Keratinocyte (primary cell): ENCODE results near the gene BCL2L1. TPM values are rescaled to one million over a fixed set of nuclear protein-coding genes. Genes with fewer than 3 reads are reported as not detected.

ENCODE experiments used
- DNase-seq: peaks from one replicate; pipeline ENCODE4 v3.0.0-alpha.2; 2011; ENCODE audit warnings: low read depth, missing footprints, low spot score
- FAIRE-seq: peaks from 2 replicates; lab custom pipeline; 2011; peaks lifted over from hg19 to GRCh38; lab: Jason Lieb, UNC
- H2AFZ ChIP-seq: 2 replicates; pipeline ENCODE4 v1.6.0; 2012; ENCODE audit warnings: low read length, control low read depth, inconsistent platforms; ENCODE audit not compliant: control insufficient read depth
- H3K27ac ChIP-seq: 2 replicates; pipeline ENCODE4 v1.5.1; 2011; ENCODE audit warnings: low read length; ENCODE audit not compliant: control insufficient read depth, insufficient read depth
- H3K27me3 ChIP-seq: 3 replicates; pipeline ENCODE4 v1.6.0; 2011; ENCODE audit warnings: low read length; ENCODE audit not compliant: control insufficient read depth, insufficient read depth; ENCODE audit errors: extremely low read depth
- H3K36me3 ChIP-seq, 2 experiments: 2 replicates in 1 of 2; 3 replicates in 1 of 2; pipeline ENCODE4 v1.5.1; 2011; ENCODE audit warnings: low read length in 2 of 2, mild to moderate bottlenecking in 1 of 2; ENCODE audit not compliant: control insufficient read depth in 2 of 2, insufficient read depth in 2 of 2; ENCODE audit errors: extremely low read depth in 1 of 2
- H3K4me1 ChIP-seq: 3 replicates; pipeline ENCODE4 v1.5.1; 2011; ENCODE audit warnings: low read length; ENCODE audit not compliant: control insufficient read depth, insufficient read depth; ENCODE audit errors: extremely low read depth
- H3K4me2 ChIP-seq: 3 replicates; pipeline ENCODE4 v1.6.0; 2011; ENCODE audit warnings: low read depth, low read length; ENCODE audit not compliant: control insufficient read depth, insufficient read depth; ENCODE audit errors: extremely low read depth
- H3K4me3 ChIP-seq, 3 experiments: fragments of 200-600 bp in 1 of 3; sonication (generic) in 1 of 3; 2 replicates in 2 of 3; 3 replicates in 1 of 3; pipeline ENCODE4 v1.5.1; 2011 to 2016; ENCODE audit warnings: low read length in 3 of 3, mild to moderate bottlenecking in 3 of 3, control low read depth in 2 of 3, inconsistent platforms in 1 of 3, low read depth in 1 of 3, mixed read lengths in 1 of 3, mixed run types in 1 of 3, moderate library complexity in 1 of 3; ENCODE audit not compliant: control insufficient read depth in 2 of 3, insufficient read depth in 2 of 3; ENCODE audit errors: extremely low read depth in 1 of 3
- H3K79me2 ChIP-seq: 2 replicates; pipeline ENCODE4 v1.6.0; 2012; ENCODE audit warnings: low read length; ENCODE audit not compliant: control insufficient read depth, insufficient read depth
- H3K9ac ChIP-seq: 3 replicates; pipeline ENCODE4 v1.6.0; 2011; ENCODE audit warnings: low read length; ENCODE audit not compliant: control insufficient read depth, insufficient read depth; ENCODE audit errors: extremely low read depth
- H3K9me1 ChIP-seq: 3 replicates; pipeline ENCODE4 v1.6.0; 2011; ENCODE audit warnings: low read length; ENCODE audit not compliant: control insufficient read depth, insufficient read depth; ENCODE audit errors: extremely low read depth
- H3K9me3 ChIP-seq: 2 replicates; pipeline ENCODE4 v1.5.1; 2012; ENCODE audit warnings: low read depth, low read length; ENCODE audit not compliant: control insufficient read depth
- H4K20me1 ChIP-seq: 3 replicates; pipeline ENCODE4 v1.6.0; 2011; ENCODE audit warnings: low read length; ENCODE audit not compliant: control insufficient read depth, insufficient read depth; ENCODE audit errors: extremely low read depth
- EZH2 ChIP-seq: IDR thresholded peaks from one replicate; pipeline ENCODE4 v1.6.1; 2012; ENCODE audit warnings: inconsistent platforms, mild to moderate bottlenecking, low read length, moderate library complexity
- dilution Hi-C: fragments of 300-500 bp; cut with MboI; formaldehyde crosslinking; loops from one replicate; pipeline ENCODE4 v1.7.0; 2020; ENCODE audit warnings: low sequenced_read_pairs; ENCODE audit not compliant: extremely low pct_ligation_motif_present
- polyA plus RNA-seq, 5 experiments: library from polyadenylated mRNA; depleted of rRNA in 3 of 5; stranded (reverse) in 3 of 5; stranded (forward) in 1 of 5; unstranded in 1 of 5; fragments of >200 nt; gene quantifications; 1 replicate in 1 of 5; 2 replicates in 3 of 5; 3 replicates in 1 of 5; pipeline versions ENCODE4 v1.2.1 to v1.2.3, GENCODE V29; 2011 to 2012; ENCODE audit warnings: missing spikeins in 2 of 5, low read depth in 1 of 5, low replicate concordance in 1 of 5
- TF ChIP-seq, protein P1 (sequence below), 3 experiments: IDR thresholded peaks in 1 of 3; conservative IDR thresholded peaks in 1 of 3; optimal IDR thresholded peaks in 1 of 3; 2 replicates in 2 of 3; 3 replicates in 1 of 3; pipeline versions ENCODE3 to v1.5.1; 2011; ENCODE audit warnings: low read length in 3 of 3, mild to moderate bottlenecking in 3 of 3, moderate library complexity in 2 of 3, control low read depth in 1 of 3, inconsistent platforms in 1 of 3; ENCODE audit not compliant: insufficient read depth in 2 of 3; ENCODE audit errors: extremely low read depth in 1 of 3

BCL2L1 gene
- polyA plus RNA-seq, 1 donor (not counting 4 experiments of a cell fraction or from before 2014, with no cell fraction given), result 109 TPM

DNA sequence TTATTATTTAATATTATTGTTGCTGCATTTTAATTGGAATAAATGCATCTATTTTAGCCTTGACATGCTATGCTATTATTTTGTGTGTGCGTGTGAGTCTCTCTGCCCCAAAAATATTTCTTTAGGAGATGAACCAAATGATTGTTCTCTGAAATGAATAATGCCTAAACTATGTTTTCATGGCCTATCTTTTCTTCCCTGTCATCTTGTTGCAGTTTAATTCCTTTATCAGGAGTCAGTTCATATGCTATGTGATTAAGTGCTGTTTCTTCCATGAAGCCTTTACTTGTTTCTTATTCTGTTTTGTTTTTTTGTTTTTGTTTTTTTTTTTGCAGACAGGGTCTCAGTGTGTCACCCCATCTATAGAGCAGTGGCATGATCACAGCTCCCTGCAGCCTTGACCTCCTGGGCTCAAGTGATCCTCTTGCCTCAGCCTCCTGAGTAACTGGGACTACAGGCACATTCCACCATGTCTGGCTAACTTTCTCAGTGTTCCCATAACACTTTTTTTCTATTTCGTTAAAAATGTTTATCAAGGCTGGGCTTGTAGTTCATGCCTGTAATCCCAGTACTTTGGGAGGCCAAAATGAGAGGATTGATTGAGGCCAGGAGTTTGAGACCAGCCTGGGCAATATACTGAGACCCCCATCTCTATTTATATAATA is 42.1 kb upstream of the BCL2L1 start:
- no peak overlapping the region for H3K9ac ChIP-seq
- peaks cover 4% of the 10 kb centered on the region for H4K20me1 ChIP-seq
- TF ChIP-seq, protein P1, sequence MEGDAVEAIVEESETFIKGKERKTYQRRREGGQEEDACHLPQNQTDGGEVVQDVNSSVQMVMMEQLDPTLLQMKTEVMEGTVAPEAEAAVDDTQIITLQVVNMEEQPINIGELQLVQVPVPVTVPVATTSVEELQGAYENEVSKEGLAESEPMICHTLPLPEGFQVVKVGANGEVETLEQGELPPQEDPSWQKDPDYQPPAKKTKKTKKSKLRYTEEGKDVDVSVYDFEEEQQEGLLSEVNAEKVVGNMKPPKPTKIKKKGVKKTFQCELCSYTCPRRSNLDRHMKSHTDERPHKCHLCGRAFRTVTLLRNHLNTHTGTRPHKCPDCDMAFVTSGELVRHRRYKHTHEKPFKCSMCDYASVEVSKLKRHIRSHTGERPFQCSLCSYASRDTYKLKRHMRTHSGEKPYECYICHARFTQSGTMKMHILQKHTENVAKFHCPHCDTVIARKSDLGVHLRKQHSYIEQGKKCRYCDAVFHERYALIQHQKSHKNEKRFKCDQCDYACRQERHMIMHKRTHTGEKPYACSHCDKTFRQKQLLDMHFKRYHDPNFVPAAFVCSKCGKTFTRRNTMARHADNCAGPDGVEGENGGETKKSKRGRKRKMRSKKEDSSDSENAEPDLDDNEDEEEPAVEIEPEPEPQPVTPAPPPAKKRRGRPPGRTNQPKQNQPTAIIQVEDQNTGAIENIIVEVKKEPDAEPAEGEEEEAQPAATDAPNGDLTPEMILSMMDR (optimal IDR thresholded peaks at IDR 0.05 in 1 of 3, IDR thresholded peaks at IDR 0.05 in 1 of 3, conservative IDR thresholded peaks at IDR 0.05 in 1 of 3; ENCODE audit: extremely low read depth in 1 of 3, insufficient read depth in 2 of 3, low read length in 3 of 3), result no peak
- TF ChIP-seq EZH2, result no peak
- H3K79me2 ChIP-seq, result peaks cover 24% of the 10 kb centered on the region
- H3K4me3 ChIP-seq, result no peak overlapping the region
- no peaks in the 10 kb centered on the region for H3K27me3 ChIP-seq
- no peak overlapping the region for H3K27ac ChIP-seq
- FAIRE-seq, result no peak
- peaks cover 2 to 11% of the 10 kb centered on the region in 2 experiments for H3K36me3 ChIP-seq
- no peaks in the 10 kb centered on the region for H3K4me1 ChIP-seq
- dilution Hi-C loops, result no loop called here
- H3K4me2 ChIP-seq, result no peak overlapping the region
- no peaks in the 10 kb centered on the region for H3K9me1 ChIP-seq
- H3K9me3 ChIP-seq, result no peaks in the 10 kb centered on the region
- H2AFZ ChIP-seq, result no peak overlapping the region
- no peak for DNase-seq

DNA sequence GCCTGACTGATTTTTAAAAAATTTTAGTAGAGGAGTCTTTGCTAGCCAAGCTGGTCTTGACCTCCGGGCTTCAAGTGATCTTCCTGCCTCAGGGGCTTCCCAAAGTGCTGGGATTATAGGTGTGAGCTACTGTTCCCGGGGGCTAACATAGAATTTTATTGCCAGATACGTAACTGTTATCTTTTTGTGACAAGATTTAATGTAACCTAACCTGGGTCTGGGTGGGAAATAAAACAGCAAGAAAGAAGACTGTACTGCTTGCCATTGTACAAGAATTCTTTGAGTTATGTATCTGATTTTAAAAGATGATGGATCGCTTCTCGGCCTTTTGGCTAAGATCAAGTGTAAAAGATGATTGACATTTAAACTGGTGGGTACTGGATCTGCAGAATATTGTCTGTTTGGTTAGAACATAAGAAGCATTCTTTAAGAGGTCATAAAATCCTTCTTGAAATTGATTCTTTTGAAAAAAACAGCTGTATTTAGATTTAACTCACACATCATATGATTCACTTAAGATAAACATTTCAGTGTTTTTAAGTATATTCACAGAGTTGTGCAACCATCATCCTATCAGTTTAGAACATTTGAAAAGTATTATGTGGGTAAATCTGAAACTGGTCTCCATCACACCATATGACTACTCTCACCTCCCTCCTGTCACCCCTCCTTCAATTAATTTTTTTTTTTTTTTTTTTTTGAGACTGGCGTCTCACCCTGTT is 38.0 kb upstream of the BCL2L1 start:
- peaks cover 39% of the 10 kb centered on the region for H3K79me2 ChIP-seq
- dilution Hi-C loops, result no loop called here
- H3K4me2 ChIP-seq, result no peak overlapping the region
- no peaks in the 10 kb centered on the region for H3K4me1 ChIP-seq
- no peak for FAIRE-seq
- H4K20me1 ChIP-seq, result no peaks in the 10 kb centered on the region
- TF ChIP-seq, protein P1 (optimal IDR thresholded peaks at IDR 0.05 in 1 of 3, IDR thresholded peaks at IDR 0.05 in 1 of 3, conservative IDR thresholded peaks at IDR 0.05 in 1 of 3; ENCODE audit: extremely low read depth in 1 of 3, insufficient read depth in 2 of 3, low read length in 3 of 3), result no peak
- no peak for TF ChIP-seq EZH2
- H3K4me3 ChIP-seq, result no peak overlapping the region
- H3K9me3 ChIP-seq, result no peaks in the 10 kb centered on the region
- H3K9ac ChIP-seq, result no peak overlapping the region
- no peak overlapping the region for H3K27ac ChIP-seq
- DNase-seq, result no peak
- no peak overlapping the region for H2AFZ ChIP-seq
- no peaks in the 10 kb centered on the region for H3K9me1 ChIP-seq
- no peaks in the 10 kb centered on the region for H3K27me3 ChIP-seq
- peaks cover 4 to 13% of the 10 kb centered on the region in 2 experiments for H3K36me3 ChIP-seq
